ENCODE results near the gene PSTPIP2. TPM values are rescaled to one million over a fixed set of nuclear protein-coding genes. Genes with fewer than 3 reads are reported as not detected.
A peak's percentile ranks its signal among the peaks of the same experiment; 100 is the strongest.

PSTPIP2 gene
- total and polyA plus RNA-seq, 2 of the 13 experiments (the other 11 are each of a cell fraction or from before 2014, with no cell fraction given): 0.25 to 0.27 TPM

- Histone ChIP-seq H3K4me1 (ENCODE audit: insufficient read depth, low read length) (no peaks in the 10 kb centered on the region), H3K79me2 (ENCODE audit: insufficient read depth, low read length) (no peaks in the 10 kb centered on the region), H4K20me1 (ENCODE audit: insufficient read depth, low read length) (no peaks in the 10 kb centered on the region), H3K27ac (ENCODE audit: extremely low read length, insufficient read depth, low read length) (no peak overlapping the region), H3K9me3 (ENCODE audit: low read length) (no peaks in the 10 kb centered on the region), H3K4me3 (replicated peaks in 1 of 3; ENCODE audit: insufficient read depth in 1 of 3, low read depth in 2 of 3, low read length in 3 of 3) (no peak overlapping the region), H3K9ac (ENCODE audit: insufficient read depth, low read depth, low read length) (no peak overlapping the region), H3K36me3 (replicated peaks in 1 of 2; ENCODE audit: control insufficient read depth in 1 of 2, insufficient read depth in 2 of 2, low read length in 2 of 2) (peaks cover 6 to 41% of the 10 kb centered on the region in 2 experiments), H3K27me3 (ENCODE audit: control insufficient read depth in 1 of 2, insufficient read depth in 2 of 2, low read length in 2 of 2) (no peaks in the 10 kb centered on the region), H2AFZ (ENCODE audit: low read length) (no peak overlapping the region), H3K4me2 (ENCODE audit: low read depth, low read length) (no peak overlapping the region)
- 92% methylated on average over 1 of the region's 1 CpG for WGBS (ENCODE audit: low lambda C conversion rate)
- CTCF ChIA-PET (ENCODE audit: low intra/inter-chr PET ratio, low total read pairs): no interaction called here
- intact Hi-C loops (cut with micrococcal nuclease; ENCODE audit: unreplicated experiment) (no loop called here), in situ Hi-C loops (cut with HindIII; ENCODE audit: extremely low pct_ligation_motif_present, low pct_unique_long_range_greater_than_20kb) (no loop called here)
- DNase-seq (ENCODE audit: low spot score) (no peak), ATAC-seq (no peak), FAIRE-seq (no peak)
- no TSS peak for BruUV-seq (replicated peaks)
- POLR2A ChIA-PET: no interaction called here
- TF ChIP-seq ZNF766 (CRISPR knock-in tag; IDR thresholded peaks at IDR 0.05; ENCODE audit: borderline replicate concordance) (no peak), GPN1 (CRISPR knock-in tag; IDR thresholded peaks at IDR 0.05; ENCODE audit: borderline replicate concordance) (no peak), SRSF9 (IDR thresholded peaks at IDR 0.05; ENCODE audit: borderline replicate concordance, insufficient read depth, low read depth, low read length, poor library complexity, severe bottlenecking) (no peak), KLF13 (CRISPR knock-in tag; IDR thresholded peaks at IDR 0.05) (no peak), RBAK (CRISPR knock-in tag; IDR thresholded peaks at IDR 0.05) (no peak), EP300 (IDR thresholded peaks at IDR 0.05; ENCODE audit: low read depth in 2 of 2, low read length in 2 of 2) (no peak), EP300 (CRISPR knock-in tag; IDR thresholded peaks at IDR 0.05; ENCODE audit: borderline replicate concordance) (no peak), RBFOX2 (IDR thresholded peaks at IDR 0.05; ENCODE audit: low read depth, low read length) (0 out of 2 replicates have a peak, but pooled peaks have one; percentile 37), ZNF235 (CRISPR knock-in tag; IDR thresholded peaks at IDR 0.05; ENCODE audit: borderline replicate concordance) (no peak), POLR2AphosphoS5 (IDR thresholded peaks at IDR 0.05; ENCODE audit: low read depth, low read length) (0 out of 2 replicates have a peak, but pooled peaks have one; percentile 18), MIER2 (CRISPR knock-in tag; IDR thresholded peaks at IDR 0.05) (no peak), ZNF496 (CRISPR knock-in tag; IDR thresholded peaks at IDR 0.05; ENCODE audit: insufficient replicate concordance) (no peak), CEBPB (IDR thresholded peaks at IDR 0.05; ENCODE audit: borderline replicate concordance, low read depth, low read length) (no peak), ZNF281 (CRISPR knock-in tag; IDR thresholded peaks at IDR 0.05; ENCODE audit: borderline replicate concordance) (no peak), PBX3 (CRISPR knock-in tag; IDR thresholded peaks at IDR 0.05; ENCODE audit: borderline replicate concordance) (no peak), MED13 (CRISPR knock-in tag; IDR thresholded peaks at IDR 0.05) (no peak), JARID2 (CRISPR knock-in tag; IDR thresholded peaks at IDR 0.05; ENCODE audit: insufficient replicate concordance) (no peak)
Measured at GRCh38 chr18:46080156-46080555, 8.1 kb upstream of the PSTPIP2 start.

Data from HepG2 (cell line).